DOHH2 (cell line): ENCODE data around the gene EIF6.

Source experiments
- CTCF ChIP-seq: fragments of 200-600 bp; sonication (generic); IDR thresholded peaks from one replicate; pipeline ENCODE4 v1.5.1; 2014; ENCODE audit warnings: antibody characterized with exemption, mild to moderate bottlenecking, low read depth, low read length; ENCODE audit not compliant: poor library complexity, severe bottlenecking
- EZH2phosphoT487 ChIP-seq: fragments of 200-600 bp; sonication (generic); IDR thresholded peaks from 2 replicates; pipeline ENCODE4 v1.6.1; 2017; ENCODE audit warnings: borderline replicate concordance, mild to moderate bottlenecking, antibody characterized with exemption, low read length, moderate library complexity, mixed read lengths

GRCh38 chr20:35287509-35288324 is 3.1 kb upstream of the EIF6 start:
- TF ChIP-seq CTCF = no peak
- no peak for TF ChIP-seq EZH2phosphoT487
